Loucy (cell line): ENCODE results near the gene C9orf50.

Source experiments
- EZH2phosphoT487 ChIP-seq: fragments of 200-600 bp; IDR thresholded peaks from 2 replicates; pipeline ENCODE4 v1.6.1; 2018; ENCODE audit warnings: antibody characterized with exemption, mild to moderate bottlenecking, moderate library complexity, borderline replicate concordance
- TF ChIP-seq, protein P1 (sequence below): fragments of 200-600 bp; sonication (generic); conservative IDR thresholded peaks from 2 replicates; pipeline ENCODE4 v1.5.1; 2014; ENCODE audit warnings: mild to moderate bottlenecking, antibody characterized with exemption, low read length

- TF ChIP-seq, protein P1, sequence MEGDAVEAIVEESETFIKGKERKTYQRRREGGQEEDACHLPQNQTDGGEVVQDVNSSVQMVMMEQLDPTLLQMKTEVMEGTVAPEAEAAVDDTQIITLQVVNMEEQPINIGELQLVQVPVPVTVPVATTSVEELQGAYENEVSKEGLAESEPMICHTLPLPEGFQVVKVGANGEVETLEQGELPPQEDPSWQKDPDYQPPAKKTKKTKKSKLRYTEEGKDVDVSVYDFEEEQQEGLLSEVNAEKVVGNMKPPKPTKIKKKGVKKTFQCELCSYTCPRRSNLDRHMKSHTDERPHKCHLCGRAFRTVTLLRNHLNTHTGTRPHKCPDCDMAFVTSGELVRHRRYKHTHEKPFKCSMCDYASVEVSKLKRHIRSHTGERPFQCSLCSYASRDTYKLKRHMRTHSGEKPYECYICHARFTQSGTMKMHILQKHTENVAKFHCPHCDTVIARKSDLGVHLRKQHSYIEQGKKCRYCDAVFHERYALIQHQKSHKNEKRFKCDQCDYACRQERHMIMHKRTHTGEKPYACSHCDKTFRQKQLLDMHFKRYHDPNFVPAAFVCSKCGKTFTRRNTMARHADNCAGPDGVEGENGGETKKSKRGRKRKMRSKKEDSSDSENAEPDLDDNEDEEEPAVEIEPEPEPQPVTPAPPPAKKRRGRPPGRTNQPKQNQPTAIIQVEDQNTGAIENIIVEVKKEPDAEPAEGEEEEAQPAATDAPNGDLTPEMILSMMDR, result no peak
- no peak for TF ChIP-seq EZH2phosphoT487
These were observed 36.0 kb upstream of the C9orf50 start for GRCh38 chr9:129656795-129657390.
